Measurements from ENCODE around the gene DENND2D.
A peak's percentile ranks its signal among the peaks of the same experiment; 100 is the strongest.

The DENND2D gene

DNA sequence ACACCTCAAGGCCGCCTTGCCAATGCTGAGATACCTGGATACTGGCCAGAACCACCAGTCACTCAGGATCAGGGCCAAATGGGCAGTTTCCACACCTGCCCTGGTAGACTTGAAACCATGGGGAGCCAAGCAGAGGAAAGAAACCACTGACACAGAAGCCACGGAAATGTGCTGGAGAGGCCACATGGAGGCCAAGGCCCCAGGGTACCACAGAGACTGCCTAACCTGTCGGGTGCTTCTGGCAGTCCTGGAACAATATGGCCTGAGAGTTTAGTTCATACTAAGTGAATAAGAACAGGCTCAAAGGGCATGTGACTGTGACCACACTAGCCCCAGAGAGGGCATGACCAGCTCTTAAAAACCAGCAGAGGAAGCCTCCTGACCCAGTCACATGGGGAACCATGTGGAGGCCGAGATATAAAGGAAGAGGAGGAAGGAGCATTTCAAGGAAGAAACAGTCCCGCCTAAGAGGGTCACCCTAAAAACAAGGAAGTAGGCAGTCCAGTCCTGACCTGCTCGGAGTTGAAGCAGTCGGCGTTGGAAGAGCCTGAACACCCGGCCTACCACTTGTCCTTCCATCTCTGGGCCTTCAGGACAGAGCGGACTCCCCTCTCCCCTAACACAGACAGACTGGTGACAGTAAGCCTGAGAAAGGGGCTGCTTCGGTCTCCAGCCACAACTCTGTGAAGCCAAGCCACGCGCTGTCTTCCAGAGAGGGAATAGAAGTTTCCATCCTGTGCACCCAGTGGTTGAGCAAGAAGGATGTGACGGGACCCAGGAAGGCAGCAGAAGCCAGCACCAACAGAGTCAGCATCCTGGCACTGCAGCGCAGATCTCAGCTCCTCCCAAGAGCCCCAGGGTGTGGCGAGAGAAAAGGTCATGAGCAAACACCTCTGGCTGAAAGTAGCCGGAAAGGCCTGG lies at the start of gene DENND2D:
Gene DENND2D (minus strand): TSS at position 766 of the 921 bp plus-strand sequence. CDS start 187 bp downstream, at position 579.
- DNase-seq = no peak

- DNase-seq = no peak
Observed at GRCh38 chr1:111249960-111250359, 49.5 kb upstream of the DENND2D start.

DNA sequence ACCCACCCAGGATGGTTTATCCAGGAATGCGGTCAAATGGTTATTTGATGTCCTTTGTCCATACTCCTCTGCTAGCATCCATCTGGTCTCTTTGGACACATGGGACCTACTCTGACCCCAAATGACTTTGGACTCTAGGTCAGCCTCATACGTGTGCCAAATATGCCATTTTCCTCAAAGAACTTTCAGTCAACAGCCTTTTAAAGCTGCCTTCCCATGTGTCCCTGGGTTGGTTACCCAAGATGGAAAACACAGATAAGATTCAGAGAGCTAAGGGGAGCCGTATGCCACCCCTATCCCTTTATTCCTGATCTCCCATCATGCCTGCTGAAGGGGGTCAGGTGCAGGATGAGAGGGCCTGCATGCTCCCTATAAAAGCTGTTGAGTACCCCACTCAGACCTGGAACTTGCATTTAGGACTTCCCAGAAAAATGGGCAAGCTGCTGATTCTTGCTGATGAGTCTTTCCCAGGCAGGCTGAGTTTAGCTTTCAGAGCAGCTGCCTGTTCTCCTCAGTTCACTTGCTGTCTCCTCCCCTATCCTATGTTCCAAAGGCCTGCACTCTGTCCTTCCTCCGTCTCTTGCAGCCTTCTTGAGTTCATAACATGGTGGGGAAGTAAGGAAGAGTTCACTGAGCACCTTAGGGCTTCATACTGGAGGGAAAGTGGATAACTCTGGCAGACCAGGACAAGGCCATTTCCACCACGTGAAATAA lies 46.8 kb upstream of the DENND2D start:
- DNase-seq = no peak

- no peak for DNase-seq
Observed at GRCh38 chr1:111242805-111243523, 42.5 kb upstream of the DENND2D start.

- DNase-seq = no peak
Observed at GRCh38 chr1:111241797-111242196, 41.4 kb upstream of the DENND2D start.

GRCh38 chr1:111238056-111238795 lies 37.8 kb upstream of the DENND2D start:
- DNase-seq = no peak

GRCh38 chr1:111236806-111237205 lies 36.4 kb upstream of the DENND2D start:
- DNase-seq = no peak

GRCh38 chr1:111236379-111236778 lies 35.9 kb upstream of the DENND2D start:
- DNase-seq = no peak

- no peak for DNase-seq
Observed at GRCh38 chr1:111234866-111235265, 34.4 kb upstream of the DENND2D start.

DNA sequence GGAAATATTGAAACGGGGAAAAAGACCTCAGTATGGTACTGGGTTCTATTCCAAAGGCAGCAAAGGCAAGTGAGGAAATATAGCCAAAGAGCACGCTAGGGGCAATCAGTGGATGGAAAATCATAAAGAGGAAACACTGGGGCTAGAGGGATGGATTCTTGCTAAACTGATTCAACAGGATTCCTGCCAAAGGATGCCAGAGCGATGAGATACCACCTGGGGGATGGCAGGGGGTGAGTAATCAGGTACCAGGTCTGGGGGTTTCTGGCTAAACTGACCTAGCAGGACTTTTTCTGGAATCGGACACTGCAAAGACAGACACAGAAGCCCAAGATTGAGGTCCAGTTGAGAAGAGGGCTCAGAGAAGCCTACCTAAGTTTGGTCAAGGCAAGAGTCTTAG lies 33.8 kb upstream of the DENND2D start:
- no peak for DNase-seq

- DNase-seq = no peak
Observed at GRCh38 chr1:111232134-111232533, 31.7 kb upstream of the DENND2D start.

- no peak for DNase-seq
Observed at GRCh38 chr1:111228748-111229126, 28.3 kb upstream of the DENND2D start.

GRCh38 chr1:111227851-111228747 lies 27.7 kb upstream of the DENND2D start:
- no peak for DNase-seq

DNA sequence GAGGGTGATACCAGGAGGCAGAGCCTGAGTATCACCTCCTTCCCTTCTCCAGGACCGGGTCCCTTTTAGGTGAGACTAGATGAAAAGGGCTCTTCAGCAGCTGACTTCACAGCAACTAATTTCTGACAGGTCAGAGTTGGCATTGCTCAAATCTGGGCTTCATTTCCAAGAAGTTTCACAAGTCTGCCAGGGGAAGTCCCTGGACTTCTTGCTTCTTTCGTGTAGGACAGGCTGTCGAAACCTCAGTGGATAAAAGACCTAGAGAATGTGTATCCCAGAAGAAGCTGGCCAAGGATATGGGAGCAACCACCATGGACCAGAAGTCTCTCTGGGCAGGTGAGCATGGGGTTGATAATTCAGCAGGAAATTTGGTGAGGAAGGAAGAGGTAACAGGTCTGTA lies 27.0 kb upstream of the DENND2D start, which contains the start of gene CHI3L2:
Gene CHI3L2 (plus strand): TSS at position 280 of the 400 bp plus-strand sequence. CDS start 17 bp downstream, at position 297.
- no peak for DNase-seq

GRCh38 chr1:111225717-111226400 lies 25.4 kb upstream of the DENND2D start:
- no peak for DNase-seq

GRCh38 chr1:111225091-111225490 lies 24.6 kb upstream of the DENND2D start:
- DNase-seq = no peak

GRCh38 chr1:111223126-111223685 lies 22.8 kb upstream of the DENND2D start:
- no peak for DNase-seq

DNA sequence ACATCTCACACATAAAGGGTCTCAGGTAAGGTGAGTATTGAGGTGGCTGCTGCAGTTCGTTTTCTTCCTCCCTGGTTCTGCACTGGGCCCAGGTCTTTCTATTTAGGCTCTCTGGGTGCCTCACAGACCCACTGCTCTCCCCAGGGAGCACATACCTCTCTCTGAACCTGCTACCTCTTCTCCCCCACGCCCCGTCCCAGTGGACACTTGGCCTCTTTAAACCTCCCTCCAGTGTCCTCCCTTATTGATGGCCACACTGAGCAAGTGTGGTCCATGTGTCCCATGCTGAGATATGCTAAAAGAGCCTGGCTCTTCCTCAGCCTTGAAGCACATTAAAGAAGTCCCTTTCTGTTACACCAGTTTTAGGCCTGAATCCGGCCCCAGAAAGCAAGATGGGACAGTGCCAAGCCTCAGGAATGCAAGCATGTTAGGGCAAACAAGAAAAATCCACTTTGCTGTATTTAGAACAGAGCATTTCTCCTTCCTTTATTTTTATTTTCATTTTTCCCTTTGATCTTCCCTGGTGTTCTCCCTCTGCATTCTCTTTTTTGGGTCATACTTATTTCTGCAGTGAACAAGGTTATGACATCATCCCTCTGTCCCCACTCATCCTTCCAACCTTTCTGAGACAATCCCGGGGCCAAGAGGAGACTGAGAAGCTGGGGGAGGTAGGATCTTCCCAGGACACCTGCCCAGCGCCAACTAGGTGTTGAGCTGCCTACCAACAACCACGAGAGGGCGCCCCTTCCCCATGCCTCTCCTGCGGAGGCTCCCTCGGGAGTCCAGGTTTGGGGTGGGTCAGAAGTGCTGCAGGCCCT lies 22.1 kb upstream of the DENND2D start:
- peak; percentile 46 for DNase-seq

DNA sequence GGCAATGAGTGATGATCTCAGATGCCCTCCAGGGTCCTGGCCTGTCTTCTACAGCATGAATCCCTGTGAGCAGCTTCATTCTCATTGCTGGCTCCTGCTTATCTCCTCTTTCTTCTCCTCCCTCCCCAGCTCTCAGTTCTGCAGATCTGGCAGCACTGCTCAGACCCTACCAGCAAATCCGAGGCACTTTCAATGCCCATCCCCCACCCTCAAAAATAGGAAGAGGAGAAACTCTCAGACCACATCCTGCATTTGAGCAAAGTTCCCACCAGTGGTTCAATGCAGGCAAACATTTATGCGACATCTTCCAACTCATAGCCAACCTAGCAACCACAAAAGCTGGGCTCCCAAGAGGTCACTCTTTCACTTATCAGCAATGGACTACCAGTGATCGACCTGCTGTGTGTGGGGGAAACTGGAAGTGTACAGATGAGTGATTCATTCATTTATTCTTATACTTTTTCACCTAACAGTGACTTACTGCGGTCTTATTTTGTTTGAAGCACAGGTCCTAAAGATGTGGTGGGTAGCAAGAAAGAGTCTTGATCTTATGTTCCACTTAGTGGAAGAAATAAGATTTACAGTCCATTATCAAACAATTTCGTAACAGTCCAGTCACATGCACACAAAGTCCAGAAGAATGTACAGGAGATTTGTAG lies 21.3 kb upstream of the DENND2D start:
- DNase-seq = peak; percentile 63

All from KG1 (cell line).